GM19240 (cell line): ENCODE data around the gene GIGYF2.
"Not testable (repeated sequence)": the region's sequence is repeated elsewhere in the genome, so short reads cannot be mapped to it uniquely, and the experiment has no call there.

Source experiments
- DNase-seq: peaks from one replicate; pipeline ENCODE4 v3.0.0; 2011; ENCODE audit warnings: low spot score; ENCODE audit not compliant: insufficient read length

The GIGYF2 gene

GRCh38 chr2:232892843-232893242 is 195.7 kb downstream of the GIGYF2 start:
- DNase-seq: no peak

DNA sequence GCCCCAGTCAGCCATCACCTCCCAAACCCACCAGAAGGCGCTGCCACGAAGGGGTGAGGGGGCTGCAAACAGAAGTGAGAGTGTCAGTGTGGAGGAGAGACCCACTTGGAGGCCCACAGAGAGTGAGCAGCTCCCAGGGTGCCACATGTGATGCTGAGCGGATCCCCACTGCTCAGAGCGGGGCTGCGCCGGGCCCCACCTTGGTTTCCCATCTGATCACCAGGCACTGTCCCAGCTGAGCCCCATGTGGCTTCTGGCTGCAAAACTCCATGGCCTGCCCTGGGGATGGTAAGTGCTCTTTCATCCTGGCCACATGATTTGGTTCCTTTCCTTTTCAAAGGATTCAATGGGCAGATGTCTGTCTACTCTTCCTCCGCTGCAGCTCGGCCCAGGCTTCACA is 196.7 kb downstream of the GIGYF2 start:
- DNase-seq: no peak

DNA sequence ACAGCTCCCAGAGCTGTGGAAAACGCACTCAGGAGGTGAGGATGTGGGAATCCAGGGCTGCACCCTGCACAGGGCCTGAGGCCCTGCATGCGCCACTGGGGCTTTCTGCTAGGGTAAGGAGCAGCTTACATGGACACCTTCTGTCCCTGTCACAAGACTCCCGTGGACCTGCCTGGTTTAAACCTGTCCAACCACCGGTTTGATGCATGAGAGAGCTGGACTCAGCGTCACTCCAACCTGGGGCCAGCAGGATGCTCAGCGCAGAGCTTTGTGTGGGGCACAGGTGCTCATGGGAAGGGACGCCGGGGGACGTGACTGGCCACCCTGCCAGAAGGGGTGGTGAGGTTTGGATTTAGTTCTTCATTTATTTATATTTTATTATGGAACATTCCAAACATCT is 197.1 kb downstream of the GIGYF2 start:
- DNase-seq: no peak

DNA sequence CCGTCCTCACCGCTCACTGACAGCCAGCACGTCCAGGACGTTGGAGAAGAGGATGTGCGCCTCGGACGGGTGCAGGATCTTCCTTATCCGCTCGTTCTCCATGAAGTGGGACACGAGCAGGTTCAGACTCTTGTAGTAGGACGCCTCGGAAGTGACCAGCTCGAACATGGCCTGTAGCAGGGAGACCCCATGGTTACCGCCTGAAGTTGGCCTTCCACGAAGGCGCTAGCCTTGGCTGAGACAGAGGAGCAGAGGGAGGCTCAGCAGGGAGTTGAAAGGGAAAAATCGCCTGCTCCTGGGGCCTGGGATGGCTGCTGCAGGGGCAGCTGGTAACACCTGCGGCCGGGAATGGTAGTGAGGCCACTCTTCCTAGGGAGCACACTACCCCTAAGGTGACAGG is 197.6 kb downstream of the GIGYF2 start:
- no peak for DNase-seq

- no peak for DNase-seq
Measured at GRCh38 chr2:232896111-232896510, 199.0 kb downstream of the GIGYF2 start.

DNA sequence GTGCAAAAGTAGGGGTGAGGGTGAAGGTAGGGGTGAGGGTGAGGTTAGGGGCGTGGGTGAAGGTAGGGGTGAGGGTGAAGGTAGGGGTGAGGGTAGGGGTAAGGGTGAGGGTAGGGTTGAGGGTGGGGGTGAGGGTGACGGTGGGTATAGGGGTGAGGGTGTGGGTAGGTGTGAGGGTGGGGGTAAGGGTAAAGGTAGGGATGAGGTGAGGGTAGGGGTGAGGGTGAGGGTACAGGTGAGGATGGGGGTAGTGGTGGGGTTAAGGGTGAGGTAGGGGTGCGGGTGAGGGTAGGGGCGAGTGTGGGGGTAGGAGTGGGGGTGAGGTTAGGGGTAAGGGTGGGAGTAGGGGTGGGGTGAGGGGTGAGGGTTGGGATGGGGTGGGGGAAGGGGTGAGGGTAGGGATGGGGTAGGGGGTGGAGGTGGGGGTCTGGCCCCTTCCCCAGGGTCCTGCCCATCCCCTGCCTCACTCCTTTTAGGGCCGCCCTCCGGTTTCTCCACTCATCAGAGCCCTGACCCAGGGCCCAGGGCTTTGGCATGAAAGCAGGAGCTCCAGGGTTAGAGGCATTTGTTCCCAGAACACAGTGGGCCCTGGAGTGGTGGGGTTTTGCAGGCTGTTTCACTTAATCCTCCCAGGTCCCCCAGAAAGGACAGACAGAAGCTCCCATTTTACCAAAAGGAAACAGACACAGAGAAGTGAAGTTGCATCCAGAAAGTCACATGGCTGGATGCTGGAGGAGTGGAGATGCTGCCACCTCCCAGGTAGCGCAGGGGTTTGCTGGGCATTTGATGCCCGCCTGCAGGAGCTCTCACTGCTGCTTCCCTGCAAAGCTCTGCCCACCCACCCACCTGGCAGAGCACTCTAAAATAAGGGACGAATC is 199.8 kb downstream of the GIGYF2 start:
- DNase-seq: no peak

DNA sequence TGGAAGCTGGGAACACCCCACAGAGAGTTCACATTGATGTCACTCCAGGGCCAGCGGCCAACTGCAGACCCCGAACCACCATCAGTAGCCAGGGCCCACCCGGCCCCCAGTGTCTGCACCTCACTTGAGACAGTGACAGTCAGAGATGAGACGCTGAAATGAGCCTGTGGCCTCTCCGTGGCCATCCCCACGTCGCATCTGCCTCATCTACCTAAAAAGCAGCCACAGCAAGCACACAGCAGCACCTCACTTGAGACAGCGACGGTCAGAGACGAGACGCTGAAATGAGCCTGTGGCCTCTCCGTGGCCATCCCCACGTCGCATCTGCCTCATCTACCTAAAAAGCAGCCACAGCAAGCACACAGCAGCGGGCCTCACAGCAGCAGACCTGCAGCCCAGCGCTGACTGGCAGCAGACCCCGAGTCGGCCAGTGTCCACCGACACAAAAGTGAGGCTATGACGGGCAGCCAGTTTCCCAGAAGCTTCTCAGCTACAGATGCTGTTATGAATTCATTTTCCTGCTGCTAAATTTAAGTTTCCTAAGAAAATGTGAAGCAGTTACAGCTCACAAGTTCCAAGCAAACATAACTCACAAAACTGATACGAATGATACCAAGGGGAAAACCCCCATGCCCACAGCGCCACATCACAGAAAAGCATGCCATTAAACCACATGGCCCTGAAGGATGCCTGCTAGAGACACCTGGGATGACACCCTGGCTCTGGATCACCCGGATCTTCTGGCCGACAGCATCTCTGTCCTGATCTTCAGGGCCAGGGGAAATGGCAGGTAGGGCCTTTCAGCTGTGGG is 200.7 kb downstream of the GIGYF2 start:
- DNase-seq: no peak

- DNase-seq: no peak
Measured at GRCh38 chr2:232898592-232899543, 201.7 kb downstream of the GIGYF2 start.

- DNase-seq: no peak
Measured at GRCh38 chr2:232900811-232901735, 203.9 kb downstream of the GIGYF2 start.

DNA sequence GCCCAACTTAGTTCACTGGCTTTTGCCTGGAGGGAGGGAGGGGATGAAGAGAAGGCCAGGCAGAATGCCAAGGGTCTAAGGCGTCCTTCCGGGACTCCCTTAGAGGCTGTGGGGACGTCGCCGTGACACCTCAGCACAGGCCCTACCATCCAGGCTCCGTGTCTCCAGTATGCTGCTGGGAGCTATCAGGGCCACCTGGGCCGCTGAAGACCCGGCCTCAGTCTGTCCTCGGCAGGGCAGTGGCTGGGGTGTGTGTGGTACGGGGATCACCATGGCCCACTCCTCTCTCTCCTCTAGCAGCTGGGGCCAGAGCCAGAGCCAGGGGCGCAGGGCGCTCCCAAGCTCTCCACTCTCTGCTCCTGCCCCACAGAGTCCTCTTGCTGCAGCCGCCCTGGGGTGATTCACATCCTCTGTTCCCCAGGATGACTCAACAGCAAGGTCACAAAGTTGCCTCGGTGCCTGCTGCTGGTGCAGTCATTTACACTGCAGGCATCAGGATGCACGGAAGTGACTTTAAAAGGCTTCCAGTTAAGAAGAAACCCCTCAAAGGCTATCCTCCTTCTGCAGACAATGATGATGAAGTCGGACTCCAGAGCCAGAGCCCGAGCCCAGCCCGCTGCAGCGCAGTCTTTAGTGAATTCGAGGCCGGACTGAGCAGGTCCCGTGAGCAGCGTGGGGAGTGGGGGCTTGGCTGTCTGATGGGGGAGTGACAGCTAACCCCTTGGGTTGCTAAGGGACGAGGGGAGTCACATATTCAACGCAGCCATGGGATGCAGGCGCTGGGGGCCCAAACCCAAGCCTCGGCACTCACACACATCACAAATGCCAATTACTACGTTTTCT is 204.8 kb downstream of the GIGYF2 start:
- DNase-seq: no peak

- DNase-seq: no peak
Measured at GRCh38 chr2:232903989-232904388, 206.9 kb downstream of the GIGYF2 start.

- DNase-seq: not testable (repeated sequence)
Measured at GRCh38 chr2:232906867-232907717, 210.0 kb downstream of the GIGYF2 start.

GRCh38 chr2:232907718-232908085 is 210.6 kb downstream of the GIGYF2 start:
- not testable (repeated sequence) for DNase-seq

DNA sequence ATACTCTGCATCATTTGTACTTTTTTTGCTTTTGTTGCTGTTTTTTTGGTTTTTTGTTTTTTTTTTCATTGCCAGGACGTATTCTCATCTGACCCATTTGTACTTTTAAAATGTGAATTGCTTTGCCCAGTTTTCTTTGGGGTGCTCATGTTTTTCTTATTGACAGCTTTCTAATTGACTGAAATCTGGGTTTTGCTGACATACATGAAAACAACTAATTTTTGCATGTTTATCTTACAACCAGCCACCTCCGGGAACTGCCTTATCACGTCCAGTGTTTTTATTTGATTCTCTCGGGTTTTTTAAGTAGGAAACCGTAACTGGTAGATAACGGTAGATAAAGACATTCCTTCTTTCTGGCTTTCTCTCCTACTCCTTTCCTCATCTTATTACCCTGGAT is 211.6 kb downstream of the GIGYF2 start:
- no peak for DNase-seq
